T-helper 22 cell (primary cell): ENCODE results near the gene CHKB.
"Not testable (repeated sequence)": the region's sequence is repeated elsewhere in the genome, so short reads cannot be mapped to it uniquely, and the experiment has no call there.

Experiments
- DNase-seq: peaks from one replicate; pipeline ENCODE4 v3.0.0-alpha.2; 2020; ENCODE audit warnings: low read depth

Gene CHKB

GRCh38 chr22:50547263-50547985 lies 35.2 kb downstream of the CHKB start:
- no peak for DNase-seq

GRCh38 chr22:50546326-50547262 lies 36.1 kb downstream of the CHKB start:
- no peak for DNase-seq

GRCh38 chr22:50545522-50546325 lies 36.9 kb downstream of the CHKB start, which contains the start of gene KLHDC7B:
KLHDC7B (plus strand) TSS chr22:50545899; CDS start chr22:50546244, 345 bp downstream.
- no peak for DNase-seq

- no peak for DNase-seq
Measured at GRCh38 chr22:50544746-50545253, 37.8 kb downstream of the CHKB start.

DNA sequence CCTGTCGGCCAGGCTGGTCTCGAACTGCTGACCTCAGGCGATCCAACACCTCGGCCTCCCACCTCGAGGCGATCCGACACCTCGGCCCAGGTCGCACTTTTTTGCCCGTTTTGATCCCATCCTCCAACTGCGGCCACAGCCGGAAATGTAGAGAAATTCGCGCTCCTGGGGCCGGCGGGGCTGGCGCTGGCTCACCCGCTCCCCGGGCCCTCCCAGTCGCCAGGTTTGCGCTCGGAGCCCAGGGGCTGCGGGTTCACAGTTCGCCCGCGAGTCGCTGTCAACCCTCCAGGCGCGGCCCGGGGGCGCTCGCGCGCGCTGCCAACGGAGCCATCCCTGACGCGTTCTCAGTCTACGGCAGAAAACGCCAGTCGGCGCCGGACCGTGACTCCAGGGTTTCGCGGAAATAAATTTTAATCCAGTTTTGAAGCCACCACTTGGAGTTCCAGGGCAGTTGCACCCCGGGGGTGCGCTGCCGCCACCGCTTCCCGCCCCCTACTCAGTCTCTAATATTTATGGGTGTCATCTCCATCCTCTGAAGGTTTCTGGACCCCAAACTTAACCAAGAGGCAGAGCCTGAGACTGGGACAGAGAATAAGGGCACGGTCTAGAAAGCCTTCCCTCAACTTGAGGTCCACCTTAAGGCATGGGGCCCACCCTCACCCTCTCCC lies 38.4 kb downstream of the CHKB start:
- DNase-seq, result peak; percentile 66

GRCh38 chr22:50542416-50542927 lies 40.2 kb downstream of the CHKB start:
- DNase-seq, result no peak

- DNase-seq, result not testable (repeated sequence)
Measured at GRCh38 chr22:50541667-50542026, 41.0 kb downstream of the CHKB start.

GRCh38 chr22:50540381-50540780 lies 42.3 kb downstream of the CHKB start:
- no peak for DNase-seq

GRCh38 chr22:50537765-50538164 lies 44.9 kb downstream of the CHKB start:
- DNase-seq, result no peak

- DNase-seq, result no peak
Measured at GRCh38 chr22:50536226-50536625, 46.4 kb downstream of the CHKB start.

DNA sequence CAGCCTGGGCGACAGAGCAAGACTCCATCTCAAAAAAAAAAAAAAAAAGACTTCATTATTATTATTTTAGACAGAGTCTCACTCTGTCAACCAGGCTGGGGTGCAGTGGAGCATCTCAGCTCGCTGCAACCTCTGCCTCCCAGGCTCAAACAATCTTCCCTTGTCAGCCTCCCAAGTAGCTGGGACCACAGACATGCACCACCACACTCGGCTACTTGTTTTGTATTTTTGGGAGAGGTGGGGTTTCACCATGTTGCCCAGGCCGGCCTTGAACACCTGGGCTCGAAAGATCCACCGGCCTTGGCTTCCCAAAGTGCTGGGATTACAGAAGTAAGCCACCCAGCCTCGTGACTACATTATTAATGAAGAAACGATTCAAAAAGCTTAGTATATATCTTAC lies 47.5 kb downstream of the CHKB start:
- DNase-seq, result no peak

GRCh38 chr22:50533856-50534711 lies 48.6 kb downstream of the CHKB start:
- not testable (repeated sequence) for DNase-seq

DNA sequence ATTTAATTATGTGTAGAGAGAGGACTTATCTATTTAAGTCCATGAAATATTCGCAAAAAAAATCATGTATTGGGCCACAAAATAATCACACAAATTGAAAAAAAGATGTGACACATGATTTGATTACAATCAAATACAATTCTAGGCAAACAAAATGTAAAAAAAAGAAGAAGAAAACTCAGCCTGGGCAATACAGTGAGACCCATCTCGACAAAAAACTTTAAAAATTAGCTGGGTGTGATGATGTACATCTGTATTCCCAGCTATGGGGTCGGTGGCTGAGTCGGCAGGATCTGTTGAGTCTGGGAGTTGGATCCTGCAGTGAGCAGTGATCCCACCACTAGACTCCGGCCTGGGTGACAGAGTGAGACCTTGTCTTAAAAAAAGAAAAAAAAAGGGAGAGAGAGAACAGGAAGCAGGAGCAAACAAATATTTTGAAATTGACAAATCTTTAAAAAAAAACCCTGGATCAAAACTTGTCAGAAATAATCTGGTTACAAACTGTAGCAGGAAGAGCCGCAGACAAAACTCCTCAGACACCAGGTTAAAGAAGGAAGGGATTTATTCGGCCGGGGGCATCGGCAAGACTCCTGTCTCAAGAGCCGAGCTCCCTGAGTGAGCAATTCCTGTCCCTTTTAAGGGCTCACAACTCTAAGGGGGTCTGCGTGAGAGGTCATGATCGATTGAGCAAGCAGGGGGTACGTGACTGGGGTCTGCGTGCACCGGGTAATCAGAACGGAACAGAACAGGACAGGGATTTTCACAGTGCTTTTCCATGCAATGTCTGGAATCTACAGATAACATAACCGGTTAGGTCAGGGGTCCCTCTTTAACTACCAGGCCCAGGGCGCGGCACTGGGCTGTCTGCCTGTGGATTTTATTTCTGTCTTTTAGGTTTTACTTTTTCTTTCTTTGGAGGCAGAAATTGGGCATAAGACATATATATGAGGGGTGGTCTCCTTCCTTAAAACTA lies 49.5 kb downstream of the CHKB start:
- no peak for DNase-seq

- no peak for DNase-seq
Measured at GRCh38 chr22:50531962-50532674, 50.5 kb downstream of the CHKB start.

DNA sequence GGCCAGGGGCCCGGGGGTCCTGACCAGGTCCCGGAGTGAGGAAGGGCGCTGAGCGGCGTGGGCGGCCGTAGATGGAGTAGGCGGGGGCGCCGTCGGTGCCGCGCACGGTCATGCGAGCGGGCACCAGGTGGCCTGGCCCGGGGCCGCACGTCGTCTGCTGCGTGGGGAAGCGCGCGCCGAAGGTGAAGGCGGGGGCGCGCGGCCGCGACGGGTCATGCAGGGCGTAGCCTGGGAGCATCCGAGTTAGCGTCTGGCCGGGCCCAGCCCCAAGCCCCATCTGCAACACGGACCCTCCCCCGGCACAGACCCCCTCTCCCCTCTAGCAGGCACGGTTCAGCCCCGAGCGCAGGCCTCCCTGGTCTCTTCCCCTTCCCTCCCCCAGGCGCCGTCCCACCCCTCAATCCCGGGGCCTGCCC lies 51.1 kb downstream of the CHKB start:
- DNase-seq, result peak; percentile 25

- peak; percentile 59 for DNase-seq
Measured at GRCh38 chr22:50530877-50531545, 51.6 kb downstream of the CHKB start.

- no peak for DNase-seq
Measured at GRCh38 chr22:50530580-50530876, 52.1 kb downstream of the CHKB start.
